Fibroblast of lung (primary cell): ENCODE data around the gene SYNDIG1. TPM values are rescaled to one million over a fixed set of nuclear protein-coding genes. Genes with fewer than 3 reads are reported as not detected.
A peak's percentile ranks its signal among the peaks of the same experiment; 100 is the strongest.

Source experiments
- DNase-seq, 2 donors: peaks; one replicate each; pipeline versions ENCODE4 v3.0.0 to v3.0.0-alpha.2; 2010; ENCODE audit warnings: low read depth in 2 of 2
- H2AFZ ChIP-seq: 2 replicates; pipeline ENCODE4 v1.5.1; 2012; ENCODE audit warnings: low read length, control low read depth, inconsistent platforms
- H3K27ac ChIP-seq: 2 replicates; pipeline ENCODE4 v1.5.1; 2011; ENCODE audit warnings: low read length, control low read depth; ENCODE audit not compliant: insufficient read depth
- H3K27me3 ChIP-seq: 2 replicates; pipeline ENCODE4 v1.5.1; 2011; ENCODE audit warnings: mild to moderate bottlenecking, low read length; ENCODE audit not compliant: control insufficient read depth, insufficient read depth
- H3K36me3 ChIP-seq: 2 replicates; pipeline ENCODE4 v1.5.1; 2011; ENCODE audit warnings: low read length; ENCODE audit not compliant: control insufficient read depth, insufficient read depth
- H3K4me1 ChIP-seq: 2 replicates; pipeline ENCODE4 v1.5.1; 2011; ENCODE audit warnings: low read length; ENCODE audit not compliant: control insufficient read depth, insufficient read depth; ENCODE audit errors: extremely low read depth
- H3K4me2 ChIP-seq: 2 replicates; pipeline ENCODE4 v1.5.1; 2011; ENCODE audit warnings: low read length, control low read depth; ENCODE audit not compliant: insufficient read depth; ENCODE audit errors: extremely low read depth
- H3K4me3 ChIP-seq, 4 experiments: fragments of 200-600 bp in 1 of 4; sonication (generic) in 1 of 4; replicated peaks in 1 of 4; 2 replicates each; pipeline ENCODE4 v1.5.1; 2011 to 2016; ENCODE audit warnings: low read length in 4 of 4, low read depth in 3 of 4, mild to moderate bottlenecking in 3 of 4, control low read depth in 2 of 4, inconsistent platforms in 1 of 4, mixed read lengths in 1 of 4; ENCODE audit not compliant: insufficient read depth in 1 of 4; ENCODE audit errors: control extremely low read depth in 1 of 4
- H3K79me2 ChIP-seq: 2 replicates; pipeline ENCODE4 v1.5.1; 2012; ENCODE audit warnings: mild to moderate bottlenecking, low read length, inconsistent platforms; ENCODE audit not compliant: control insufficient read depth, insufficient read depth
- H3K9ac ChIP-seq: 2 replicates; pipeline ENCODE4 v1.5.1; 2011; ENCODE audit warnings: mild to moderate bottlenecking, low read length, control low read depth; ENCODE audit not compliant: insufficient read depth
- H3K9me3 ChIP-seq: 2 replicates; pipeline ENCODE4 v1.5.1; 2012; ENCODE audit warnings: low read depth, low read length; ENCODE audit not compliant: control insufficient read depth, insufficient read depth
- H4K20me1 ChIP-seq: 2 replicates; pipeline ENCODE4 v1.5.1; 2011; ENCODE audit warnings: low read length; ENCODE audit not compliant: control insufficient read depth, insufficient read depth; ENCODE audit errors: extremely low read depth
- CTCF ChIP-seq, 2 donors: IDR thresholded peaks in 1 of 2; conservative IDR thresholded peaks in 1 of 2; 1 replicate in 1 of 2; 2 replicates in 1 of 2; pipeline ENCODE4 v1.5.1; 2011 to 2012; ENCODE audit warnings: low read length in 2 of 2, control low read depth in 1 of 2, inconsistent platforms in 1 of 2, low read depth in 1 of 2, mild to moderate bottlenecking in 1 of 2
- EZH2 ChIP-seq: IDR thresholded peaks from 2 replicates; pipeline ENCODE4 v1.5.1; 2012; ENCODE audit warnings: low read length, control low read depth, mild to moderate bottlenecking; ENCODE audit errors: missing control alignments
- polyA plus RNA-seq, 2 donors: library from polyadenylated mRNA; depleted of rRNA in 1 of 2; stranded (reverse) in 1 of 2; unstranded in 1 of 2; fragments of >200 nt; gene quantifications; 2 replicates each; pipeline ENCODE4 v1.2.1, GENCODE V29; 2011 to 2012; ENCODE audit warnings: missing spikeins in 1 of 2
- total RNA-seq: library from RNA; depleted of rRNA; stranded (reverse); fragments of >200 nt; gene quantifications from 2 replicates; pipeline ENCODE4 v1.2.1, GENCODE V29; 2014

The SYNDIG1 gene
- total and polyA plus RNA-seq, 2 donors (not counting 1 experiment from before 2014, with no cell fraction given): 0.02 to 0.17 TPM

- H3K27ac ChIP-seq: no peak overlapping the region
- no peaks in the 10 kb centered on the region for H3K36me3 ChIP-seq
- no peak overlapping the region for H3K9ac ChIP-seq
- H4K20me1 ChIP-seq: no peaks in the 10 kb centered on the region
- TF ChIP-seq CTCF (conservative IDR thresholded peaks at IDR 0.05 in 1 of 2, IDR thresholded peaks at IDR 0.05 in 1 of 2; ENCODE audit: low read depth in 1 of 2, low read length in 2 of 2) (no peak), EZH2 (no peak)
- H3K4me2 ChIP-seq: no peak overlapping the region
- no peak overlapping the region for H3K4me3 ChIP-seq
- H2AFZ ChIP-seq: no peak overlapping the region
- H3K79me2 ChIP-seq: no peaks in the 10 kb centered on the region
- H3K9me3 ChIP-seq: no peaks in the 10 kb centered on the region
- H3K4me1 ChIP-seq: peaks cover 2% of the 10 kb centered on the region
- no peaks in the 10 kb centered on the region for H3K27me3 ChIP-seq
- no peak for DNase-seq
Measured at GRCh38 chr20:24498641-24499040, 29.2 kb downstream of the SYNDIG1 start.

GRCh38 chr20:24499472-24499871 is 30.0 kb downstream of the SYNDIG1 start:
- Histone ChIP-seq H3K36me3 (no peaks in the 10 kb centered on the region), H3K4me2 (no peak overlapping the region), H4K20me1 (no peaks in the 10 kb centered on the region), H3K9me3 (no peaks in the 10 kb centered on the region), H3K27me3 (no peaks in the 10 kb centered on the region), H3K9ac (no peak overlapping the region), H2AFZ (no peak overlapping the region), H3K79me2 (no peaks in the 10 kb centered on the region), H3K4me3 (no peak overlapping the region), H3K4me1 (peaks cover 2% of the 10 kb centered on the region), H3K27ac (no peak overlapping the region)
- DNase-seq: no peak
- TF ChIP-seq CTCF (conservative IDR thresholded peaks at IDR 0.05 in 1 of 2, IDR thresholded peaks at IDR 0.05 in 1 of 2; ENCODE audit: low read depth in 1 of 2, low read length in 2 of 2): no peak
- no peak for TF ChIP-seq EZH2

- no peak overlapping the region for H3K9ac ChIP-seq
- peaks cover 2% of the 10 kb centered on the region for H3K4me1 ChIP-seq
- no peak overlapping the region for H3K4me2 ChIP-seq
Measured at GRCh38 chr20:24501764-24502556, 32.5 kb downstream of the SYNDIG1 start.

More at GRCh38 chr20:24501764-24502556, 32.5 kb downstream of the SYNDIG1 start:
- Histone ChIP-seq H3K9me3 (no peaks in the 10 kb centered on the region), H4K20me1 (no peaks in the 10 kb centered on the region), H3K36me3 (no peaks in the 10 kb centered on the region), H3K79me2 (no peaks in the 10 kb centered on the region), H3K27me3 (no peaks in the 10 kb centered on the region), H2AFZ (no peak overlapping the region), H3K27ac (peak overlapping the region; percentile 56), H3K4me3 (no peak overlapping the region)
- no peak for TF ChIP-seq CTCF (conservative IDR thresholded peaks at IDR 0.05 in 1 of 2, IDR thresholded peaks at IDR 0.05 in 1 of 2; ENCODE audit: low read depth in 1 of 2, low read length in 2 of 2)
- TF ChIP-seq EZH2: no peak
- peak; percentile 19 to 84 for DNase-seq
